GM13977 (cell line): ENCODE data around the gene UPF3A.

Source experiments
- DNase-seq: peaks from one replicate; pipeline ENCODE4 v3.0.0; 2012; ENCODE audit warnings: low spot score
- CTCF ChIP-seq: IDR thresholded peaks from 2 replicates; pipeline ENCODE4 v1.5.1; 2012; ENCODE audit warnings: mild to moderate bottlenecking, control low read depth; ENCODE audit not compliant: insufficient read depth; ENCODE audit errors: extremely low read depth, missing control alignments
- in situ Hi-C: fragments of 300-500 bp; cut with MboI; formaldehyde crosslinking; loops from one replicate; pipeline ENCODE4 v1.12.0; 2022; ENCODE audit warnings: low sequenced_read_pairs, low pct_unique_long_range_greater_than_20kb, mixed read lengths, inconsistent platforms; ENCODE audit not compliant: unreplicated experiment

Gene UPF3A

GRCh38 chr13:114269281-114269770 lies 12.1 kb upstream of the UPF3A start:
- DNase-seq = no peak
- no peak for TF ChIP-seq CTCF
- in situ Hi-C loops = no loop called here

- no peak for TF ChIP-seq CTCF
- in situ Hi-C loops = no loop called here
Measured at GRCh38 chr13:114272977-114273376, 8.4 kb upstream of the UPF3A start.

GRCh38 chr13:114275304-114275703 lies 6.1 kb upstream of the UPF3A start:
- no peak for TF ChIP-seq CTCF
- no peak for DNase-seq

More at GRCh38 chr13:114272977-114273376, 8.4 kb upstream of the UPF3A start:
- DNase-seq = no peak

GRCh38 chr13:114279146-114279545 lies 2.3 kb upstream of the UPF3A start:
- in situ Hi-C loops = no loop called here
- no peak for DNase-seq
- TF ChIP-seq CTCF = no peak

More at GRCh38 chr13:114275304-114275703, 6.1 kb upstream of the UPF3A start:
- in situ Hi-C loops = no loop called here

- no peak for DNase-seq
- in situ Hi-C loops = no loop called here
- no peak for TF ChIP-seq CTCF
Measured at GRCh38 chr13:114279758-114280355, 1.5 kb upstream of the UPF3A start.

- no peak for TF ChIP-seq CTCF
- in situ Hi-C loops = no loop called here
Measured at GRCh38 chr13:114282041-114282670, 755 bp downstream of the UPF3A start.

More at GRCh38 chr13:114282041-114282670, 755 bp downstream of the UPF3A start:
- DNase-seq = peak; percentile 79
